GM18867 (cell line): Measurements from ENCODE around the gene IFNK.
"Not testable (repeated sequence)": the region's sequence is repeated elsewhere in the genome, so short reads cannot be mapped to it uniquely, and the experiment has no call there.

Experiments
- ATAC-seq: cut with Tn5 transposase; IDR thresholded peaks from one replicate; pipeline ENCODE4 v1.9.1; 2021; ENCODE audit warnings: mild to moderate bottlenecking, moderate library complexity; ENCODE audit not compliant: unreplicated experiment

Gene IFNK, protein sequence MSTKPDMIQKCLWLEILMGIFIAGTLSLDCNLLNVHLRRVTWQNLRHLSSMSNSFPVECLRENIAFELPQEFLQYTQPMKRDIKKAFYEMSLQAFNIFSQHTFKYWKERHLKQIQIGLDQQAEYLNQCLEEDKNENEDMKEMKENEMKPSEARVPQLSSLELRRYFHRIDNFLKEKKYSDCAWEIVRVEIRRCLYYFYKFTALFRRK

GRCh38 chr9:27524236-27524635, at the start of gene IFNK:
Gene IFNK, plus strand, starts transcription at chr9:27524290. Its CDS starts 47 bp downstream, at chr9:27524337.
- ATAC-seq: no peak

GRCh38 chr9:27474305-27474704, 49.8 kb upstream of the IFNK start:
- ATAC-seq: no peak

DNA sequence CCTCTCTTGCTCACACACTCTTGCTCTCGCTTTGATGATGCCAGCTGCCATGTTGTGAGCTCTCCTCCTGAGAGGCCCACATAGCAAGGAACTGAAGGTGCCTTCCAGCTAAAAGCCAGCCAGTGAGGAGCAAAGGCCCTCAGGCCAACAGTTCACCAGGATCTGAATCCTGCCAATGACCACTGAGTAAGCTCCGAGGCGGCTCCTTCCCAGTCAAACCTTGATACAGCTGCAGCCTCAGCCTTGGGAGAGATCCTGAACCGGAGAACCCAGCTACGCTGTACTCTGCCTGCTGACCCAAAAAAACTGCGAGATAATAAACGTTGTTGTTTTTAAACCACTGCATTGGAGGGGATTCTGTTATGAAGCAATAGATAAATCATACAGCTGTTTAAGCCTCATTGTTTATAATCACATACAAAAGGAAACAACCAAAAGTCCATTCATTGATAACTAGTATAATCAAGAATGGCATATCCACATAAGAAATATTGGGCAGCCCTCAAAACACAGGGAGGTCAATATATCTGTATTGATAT, 49.0 kb upstream of the IFNK start:
- ATAC-seq: no peak

DNA sequence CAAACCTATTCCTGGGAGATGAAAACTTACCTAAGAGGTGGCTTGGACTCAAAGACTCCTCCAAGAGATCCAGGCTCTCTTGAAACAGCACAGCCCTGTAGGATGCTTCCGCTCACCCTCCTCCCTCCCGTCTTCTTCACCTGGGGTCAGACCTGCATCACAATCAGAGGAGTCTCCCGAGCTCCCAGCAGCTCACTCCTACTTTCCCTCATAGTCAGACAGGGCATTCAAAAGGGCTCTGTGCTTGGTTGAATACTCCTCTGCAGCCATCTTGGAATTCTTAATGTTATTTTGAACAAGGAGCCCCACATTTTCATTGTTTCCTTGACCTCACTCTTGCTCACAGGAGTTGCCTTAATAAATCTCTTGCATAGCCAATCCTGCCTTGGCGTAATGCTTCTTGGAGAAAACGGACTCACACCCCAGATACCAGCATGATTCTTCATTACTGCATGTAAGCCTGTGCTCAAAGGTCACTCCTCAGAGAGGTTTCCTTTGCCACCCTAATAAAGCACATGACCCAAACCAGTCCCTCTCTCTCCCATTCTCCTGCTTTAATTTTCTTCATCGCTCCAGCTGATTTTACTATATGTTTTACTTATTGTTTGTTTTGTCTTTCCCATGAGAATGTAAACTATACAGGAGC, 47.1 kb upstream of the IFNK start:
- no peak for ATAC-seq

DNA sequence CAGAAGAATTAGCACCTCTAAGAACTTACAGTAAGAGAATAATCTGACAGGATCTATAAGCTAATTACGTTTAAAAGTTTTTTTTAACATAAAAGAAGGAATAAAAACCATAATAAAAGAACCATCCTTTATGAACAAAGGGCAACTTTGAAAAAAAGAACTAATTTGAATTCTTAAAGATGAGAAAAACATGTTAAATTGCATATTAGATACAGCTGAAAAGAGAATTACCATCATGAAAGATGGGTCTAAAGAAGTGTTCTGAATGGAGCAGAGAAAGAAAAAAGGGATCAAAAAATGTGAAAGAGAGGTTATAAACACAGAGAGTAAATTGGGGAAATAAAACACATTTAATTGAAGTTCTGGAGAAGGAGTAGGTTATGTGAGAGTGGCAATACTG, 45.8 kb upstream of the IFNK start:
- no peak for ATAC-seq

GRCh38 chr9:27482709-27483108, 41.4 kb upstream of the IFNK start:
- no peak for ATAC-seq

DNA sequence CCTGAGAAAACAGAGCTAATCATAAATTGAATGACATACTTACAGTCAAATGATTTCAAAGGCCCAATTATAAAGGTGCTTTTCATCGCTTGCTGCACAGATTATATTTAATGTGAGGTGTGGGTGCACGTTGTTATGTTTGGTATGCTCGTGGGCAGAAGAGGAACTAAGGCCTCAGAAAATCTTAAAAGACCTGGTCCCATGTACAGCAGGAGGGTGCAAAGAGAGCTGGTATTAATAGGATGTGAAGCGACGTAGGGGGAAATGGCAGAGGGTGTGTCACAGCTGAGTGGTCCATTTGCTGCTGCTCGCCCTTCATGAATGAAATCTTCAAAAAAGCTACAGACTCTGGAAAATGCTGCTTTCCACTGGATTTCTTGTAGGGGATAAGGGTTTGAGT, 40.5 kb upstream of the IFNK start:
- ATAC-seq: no peak

GRCh38 chr9:27485158-27485557, 38.9 kb upstream of the IFNK start:
- ATAC-seq: peak; percentile 94

- ATAC-seq: no peak
Measured at GRCh38 chr9:27487128-27487640, 36.9 kb upstream of the IFNK start.

- ATAC-seq: no peak
Measured at GRCh38 chr9:27487927-27488326, 36.2 kb upstream of the IFNK start.

DNA sequence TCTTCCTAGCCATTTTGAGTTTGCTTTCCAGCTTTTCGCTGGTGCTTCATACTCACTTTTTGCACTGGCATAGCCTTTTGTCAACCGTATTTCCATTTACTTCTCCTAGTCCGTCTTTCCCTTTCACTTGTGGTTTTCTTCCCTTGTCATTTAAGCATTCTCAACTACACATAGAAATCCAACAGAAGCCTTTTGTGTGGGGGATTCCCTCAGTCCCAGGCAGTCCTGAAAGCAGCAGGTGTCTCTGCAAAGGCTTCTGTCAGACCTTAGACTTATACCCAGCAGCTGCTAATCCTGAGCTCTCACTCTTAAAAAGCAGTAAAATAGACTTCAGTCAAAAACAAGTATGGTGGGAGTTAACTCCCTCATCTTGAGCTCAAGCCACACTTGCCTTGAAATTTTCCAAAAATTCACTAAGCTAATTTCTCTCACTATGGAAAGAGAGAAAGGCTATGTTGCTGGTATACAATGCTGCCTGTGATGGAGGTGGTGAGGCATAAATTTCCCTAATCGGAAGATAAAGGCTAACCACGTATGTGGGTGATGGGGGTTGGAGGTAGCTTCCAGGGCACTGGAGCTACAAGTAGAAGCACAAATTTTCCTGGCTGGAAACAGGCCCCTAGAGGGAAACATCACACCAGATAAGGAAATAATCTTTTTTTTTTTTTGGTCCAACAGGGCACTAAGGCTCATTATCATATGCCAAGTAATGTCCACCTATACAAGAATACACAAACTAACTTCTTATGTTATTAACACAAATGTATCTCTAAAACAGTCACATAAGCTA, 34.8 kb upstream of the IFNK start:
- ATAC-seq: peak; percentile 57

GRCh38 chr9:27491154-27491553, 32.9 kb upstream of the IFNK start:
- no peak for ATAC-seq

DNA sequence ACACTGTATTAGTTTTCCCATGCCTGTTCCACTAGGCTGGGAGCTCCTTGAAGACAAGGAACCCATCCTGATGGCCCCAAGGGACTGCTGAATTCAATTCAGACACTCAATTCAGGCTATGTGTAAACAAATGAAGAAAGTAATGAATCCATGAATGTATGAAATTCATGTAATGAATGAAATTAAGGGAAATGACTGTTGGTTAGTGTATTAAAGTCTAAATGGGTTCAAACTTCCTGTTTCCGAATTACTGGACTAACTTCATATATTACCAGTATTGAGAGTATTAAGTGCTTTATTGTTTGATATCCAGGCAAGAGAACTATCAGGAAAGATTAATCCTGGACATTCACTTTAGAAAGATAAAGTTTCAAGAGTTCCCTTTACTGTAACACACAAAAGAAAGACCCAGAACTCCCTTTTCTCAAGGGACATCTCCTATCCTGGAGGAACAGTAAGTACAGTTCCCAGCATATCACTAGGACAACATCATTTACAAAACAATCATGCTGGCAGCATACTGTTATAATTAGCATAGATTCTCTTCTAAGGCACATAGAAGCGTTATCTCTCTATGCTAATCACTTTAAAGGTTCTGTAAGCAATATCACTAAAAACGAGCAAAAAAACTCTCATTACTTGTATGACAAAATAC, 28.5 kb upstream of the IFNK start:
- ATAC-seq: no peak

GRCh38 chr9:27496135-27496504, 28.0 kb upstream of the IFNK start:
- no peak for ATAC-seq

DNA sequence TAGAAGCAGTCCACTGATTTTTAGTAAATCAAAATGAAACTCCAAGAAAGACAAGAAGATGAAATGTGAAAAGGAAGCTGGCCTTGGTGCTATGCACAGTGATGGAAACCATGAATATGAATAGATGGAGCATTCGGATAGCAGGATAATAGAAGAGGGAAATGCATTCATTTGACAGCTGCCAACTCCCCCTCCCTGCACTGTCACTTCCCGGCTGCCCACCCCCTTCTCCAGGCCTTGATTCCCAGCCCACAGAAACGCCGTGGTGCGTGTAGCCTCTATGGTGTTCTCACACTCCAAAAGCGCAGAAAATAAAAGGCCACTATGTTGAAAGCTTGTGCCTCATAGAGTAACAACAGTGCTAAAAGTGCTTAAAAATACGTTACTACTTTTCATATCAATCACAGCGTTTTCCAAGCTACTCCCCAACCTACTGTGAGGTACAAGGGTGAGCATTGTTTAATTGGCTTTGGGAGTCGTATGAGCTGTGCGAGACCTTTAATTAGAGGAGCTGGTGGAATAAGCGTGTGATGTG, 26.1 kb upstream of the IFNK start:
- no peak for ATAC-seq

- peak; percentile 55 for ATAC-seq
Measured at GRCh38 chr9:27499451-27499850, 24.6 kb upstream of the IFNK start.

- not testable (repeated sequence) for ATAC-seq
Measured at GRCh38 chr9:27500902-27501301, 23.2 kb upstream of the IFNK start.

- ATAC-seq: no peak
Measured at GRCh38 chr9:27503623-27504022, 20.5 kb upstream of the IFNK start.

DNA sequence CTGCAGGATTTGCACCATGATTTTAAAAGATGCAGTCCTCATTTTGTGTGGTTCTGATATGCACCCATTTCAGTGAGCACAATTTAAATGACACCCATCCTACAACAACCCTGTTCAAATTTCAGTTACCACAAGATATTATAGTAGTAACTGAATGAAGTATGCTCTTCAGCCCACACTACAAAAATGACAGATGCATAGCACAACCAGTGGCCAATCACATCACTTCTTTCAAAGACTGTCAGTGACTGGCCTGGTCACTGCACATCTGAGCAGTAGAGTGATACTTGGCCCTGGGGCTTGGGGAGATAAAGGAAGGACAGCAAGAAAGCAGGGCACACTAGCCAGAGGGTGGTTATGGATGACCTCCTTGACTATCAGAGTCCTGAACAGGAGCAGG, 19.8 kb upstream of the IFNK start:
- no peak for ATAC-seq

- ATAC-seq: no peak
Measured at GRCh38 chr9:27505744-27506161, 18.3 kb upstream of the IFNK start.

DNA sequence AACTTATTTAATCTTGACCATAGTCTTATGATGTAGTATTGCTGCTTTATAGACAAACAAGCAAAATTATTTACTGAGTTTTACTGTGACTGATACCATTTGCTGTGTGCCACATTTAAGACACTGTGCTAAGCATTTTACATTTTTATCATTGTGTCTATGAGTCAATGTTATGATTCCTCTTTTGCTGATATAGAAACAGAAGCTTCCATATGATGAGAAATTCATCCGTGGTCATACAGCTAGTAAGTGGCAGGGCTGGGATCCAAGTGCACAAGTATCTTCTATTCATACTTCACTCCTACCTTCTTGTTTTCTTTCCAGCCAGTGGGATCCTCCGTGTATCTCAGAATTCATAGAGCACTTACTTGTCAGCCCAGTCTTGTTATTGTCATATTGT, 17.1 kb upstream of the IFNK start:
- ATAC-seq: no peak
